22Rv1 (cell line): ENCODE data around the gene MSL2.
"Not testable (repeated sequence)": the region's sequence is repeated elsewhere in the genome, so short reads cannot be mapped to it uniquely, and the experiment has no call there.

ENCODE experiments used
- H3K27ac ChIP-seq: fragments of 450-650 bp; 2 replicates; pipeline ENCODE4 v1.5.1; 2017
- CTCF ChIP-seq: fragments of 450-650 bp; IDR thresholded peaks from 2 replicates; pipeline ENCODE4 v1.5.1; 2017; ENCODE audit warnings: mild to moderate bottlenecking
- ZFX ChIP-seq: fragments of 450-650 bp; IDR thresholded peaks from 2 replicates; pipeline ENCODE4 v1.6.1; 2017; ENCODE audit warnings: antibody characterized with exemption, borderline replicate concordance

MSL2 gene

GRCh38 chr3:136196401-136197158, 445 bp upstream of the MSL2 start:
- TF ChIP-seq ZFX: 0 out of 2 replicates have a peak, but pooled peaks have one; percentile 18
- TF ChIP-seq CTCF: no peak
- peak overlapping the region; percentile 99 for H3K27ac ChIP-seq

GRCh38 chr3:136195258-136196063, 674 bp downstream of the MSL2 start:
- no peak for TF ChIP-seq CTCF
- TF ChIP-seq ZFX: no peak
- H3K27ac ChIP-seq: peak overlapping the region; percentile 99

GRCh38 chr3:136194409-136195257, 1.5 kb downstream of the MSL2 start:
- TF ChIP-seq ZFX (no peak), CTCF (no peak)

GRCh38 chr3:136193278-136194054, 2.7 kb downstream of the MSL2 start:
- TF ChIP-seq ZFX (no peak), CTCF (no peak)
- H3K27ac ChIP-seq: no peak overlapping the region

More at GRCh38 chr3:136194409-136195257, 1.5 kb downstream of the MSL2 start:
- peak overlapping the region; percentile 99 for H3K27ac ChIP-seq

GRCh38 chr3:136192831-136193230, 3.3 kb downstream of the MSL2 start:
- no peak overlapping the region for H3K27ac ChIP-seq
- no peak for TF ChIP-seq ZFX
- no peak for TF ChIP-seq CTCF

- H3K27ac ChIP-seq: not testable (repeated sequence)
These were observed 3.9 kb downstream of the MSL2 start for GRCh38 chr3:136192195-136192594.
